NCI-H774 (cell line): Measurements from ENCODE around the gene MAN2A2.
"Not testable (repeated sequence)": the region's sequence is repeated elsewhere in the genome, so short reads cannot be mapped to it uniquely, and the experiment has no call there.

Source experiments
- DNase-seq: peaks from one replicate; lab custom pipeline; 2025; lab: John Stamatoyannopoulos, UW

Gene MAN2A2

DNA sequence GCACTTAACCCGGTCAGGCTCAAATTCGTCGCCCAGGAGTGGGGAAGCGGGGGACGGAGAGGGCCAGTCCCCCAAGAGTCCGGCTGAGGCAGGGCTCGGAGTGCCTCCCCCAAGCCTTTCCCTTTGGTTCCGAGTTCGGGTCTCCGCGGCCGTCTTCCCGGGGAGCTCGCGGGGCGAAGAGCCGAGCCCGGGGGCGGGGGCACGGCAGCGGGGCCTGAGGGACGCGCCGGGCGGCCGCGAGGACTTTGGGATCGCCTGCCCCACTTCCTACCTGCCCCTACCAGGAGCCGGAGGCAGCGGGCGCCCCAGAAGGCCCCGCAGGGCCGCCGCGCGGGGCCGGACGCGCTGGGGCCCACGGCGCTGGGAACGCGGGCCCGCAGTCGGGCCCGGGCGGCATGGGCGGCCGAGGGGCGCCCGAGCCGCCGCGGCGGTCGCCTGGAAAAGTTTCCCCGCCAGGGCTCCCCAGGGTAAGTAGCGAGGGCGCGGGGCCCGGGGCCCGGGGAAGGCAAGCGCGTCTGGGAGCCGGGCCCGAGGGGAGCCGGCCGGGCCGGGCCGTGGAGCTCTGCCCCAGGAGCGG is 31.9 kb upstream of the MAN2A2 start:
- DNase-seq: no peak

DNA sequence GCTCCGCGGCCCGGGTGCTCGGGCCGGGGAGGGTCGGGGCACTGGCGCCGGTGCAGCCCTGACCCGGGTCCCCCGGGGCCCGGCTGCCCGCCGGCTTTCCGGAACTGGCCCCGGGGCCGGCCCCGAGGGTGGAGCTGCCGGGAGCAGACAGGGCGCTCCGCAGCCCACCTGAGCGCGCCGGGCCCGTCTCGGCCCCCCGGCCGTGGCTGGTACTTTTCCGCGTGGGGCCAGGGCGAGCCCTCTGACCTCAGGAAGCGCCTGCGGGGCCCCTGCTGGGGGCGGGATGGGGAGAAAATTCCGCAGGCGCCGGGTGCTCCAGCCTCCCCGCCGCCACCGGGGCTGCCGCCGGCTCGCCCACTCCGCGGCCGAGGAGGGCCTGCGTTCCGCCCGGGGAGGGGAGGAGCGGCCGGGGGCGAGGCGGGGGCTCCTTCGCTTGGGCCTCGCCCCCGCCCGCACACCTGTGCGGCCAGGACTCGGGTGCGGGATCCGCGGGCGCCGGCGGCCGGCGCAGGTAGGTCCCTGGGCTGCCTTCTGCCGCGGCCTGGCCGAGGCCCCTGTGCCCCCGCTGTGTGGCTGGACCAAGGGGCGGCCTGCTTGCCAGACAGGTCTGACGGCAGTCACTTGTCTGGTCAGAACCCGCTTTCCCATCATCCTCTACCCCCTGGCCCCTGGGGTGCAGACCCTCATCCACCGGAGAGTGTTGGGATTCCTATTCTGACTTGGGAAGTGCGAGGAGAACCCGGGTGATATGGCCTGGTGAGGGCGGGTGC is 31.2 kb upstream of the MAN2A2 start:
- DNase-seq: no peak

DNA sequence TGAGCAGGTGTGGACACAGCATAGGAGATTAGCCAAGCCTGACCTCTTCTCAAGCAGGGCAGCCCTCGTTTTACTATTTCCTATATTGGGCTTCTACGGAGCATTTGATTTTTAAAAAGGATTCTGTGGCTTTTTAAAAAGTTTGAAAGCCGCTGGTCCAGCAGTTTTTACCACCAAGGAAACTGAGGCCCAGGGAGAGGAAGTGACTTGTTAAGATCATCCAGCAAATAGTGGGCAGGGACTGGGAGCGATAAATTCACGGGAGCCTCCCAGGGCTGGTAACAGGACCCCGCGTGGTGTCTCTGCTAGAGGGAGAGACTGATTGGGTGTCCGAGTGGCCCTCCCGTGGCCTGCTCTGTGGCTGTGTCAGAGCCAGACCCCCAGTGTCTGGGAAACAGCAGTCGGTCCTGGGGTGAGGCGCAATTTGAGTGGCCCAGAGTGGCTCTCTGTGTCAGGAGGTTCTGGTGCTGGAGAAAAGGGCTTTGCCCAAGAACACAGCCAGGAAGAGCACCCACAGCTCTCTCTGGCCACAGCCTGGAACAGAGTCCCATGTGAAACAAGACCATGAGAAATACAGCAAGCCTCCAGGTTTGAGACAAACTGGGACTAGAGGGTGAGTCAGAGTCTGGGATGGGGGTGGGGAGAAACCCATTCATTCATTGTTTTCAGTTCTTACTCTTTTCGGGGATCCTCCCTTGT is 30.5 kb upstream of the MAN2A2 start:
- DNase-seq: no peak

DNA sequence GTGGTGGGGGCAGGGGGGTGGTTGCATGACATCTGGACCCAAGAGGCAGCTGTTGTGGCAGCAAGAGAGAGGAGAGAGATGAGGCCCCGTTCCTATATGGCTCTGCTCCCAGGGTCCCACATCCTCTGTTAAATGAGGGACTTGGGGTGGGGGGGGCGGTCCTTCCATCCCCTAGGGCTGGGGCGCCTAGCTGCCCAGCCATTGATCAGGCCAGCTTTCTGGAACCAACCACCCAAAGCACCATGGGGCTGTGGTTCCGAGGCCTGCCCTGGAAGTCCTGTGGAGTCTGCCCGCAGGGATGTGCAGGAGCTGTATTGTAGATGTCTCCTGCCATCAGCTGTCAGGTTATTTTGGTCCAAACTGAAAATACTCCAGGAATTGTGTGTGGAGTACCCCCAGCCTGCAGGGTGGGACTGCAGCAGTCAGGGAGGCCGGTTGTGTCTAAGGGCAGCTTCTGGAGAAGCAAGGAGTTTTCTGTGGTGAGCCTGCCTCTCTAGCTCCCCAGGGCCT is 29.6 kb upstream of the MAN2A2 start:
- DNase-seq: no peak

DNA sequence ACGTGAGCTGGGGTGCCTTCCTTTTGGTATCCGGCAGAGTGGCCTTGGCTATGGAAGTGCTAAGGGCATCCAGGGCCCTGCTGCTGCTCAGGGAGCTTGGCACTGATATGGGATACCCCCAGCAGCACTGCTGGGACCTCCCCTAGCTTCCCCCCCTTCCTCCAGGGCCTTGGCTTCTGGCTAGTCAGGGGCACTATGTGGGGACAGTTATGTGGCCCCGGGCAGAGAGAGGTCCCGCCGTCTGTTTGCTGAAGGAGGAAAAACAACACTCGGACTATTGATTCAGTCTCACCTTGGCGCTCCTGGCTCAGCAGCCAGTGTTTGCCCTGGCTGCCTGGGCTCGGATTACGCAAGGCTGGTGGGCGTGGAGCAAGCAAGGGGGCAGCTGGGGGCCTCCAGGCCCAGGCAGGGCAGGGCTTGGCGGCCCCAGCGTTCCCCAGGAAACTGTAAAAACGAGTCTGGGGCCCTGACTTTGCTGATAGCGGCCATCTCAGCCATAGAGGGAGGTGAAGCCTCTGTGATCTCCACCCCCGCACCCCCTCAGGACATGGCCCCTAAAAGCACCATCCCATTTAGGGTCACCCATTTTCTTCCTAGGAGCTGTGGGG is 29.0 kb upstream of the MAN2A2 start:
- DNase-seq: peak; percentile 37

DNA sequence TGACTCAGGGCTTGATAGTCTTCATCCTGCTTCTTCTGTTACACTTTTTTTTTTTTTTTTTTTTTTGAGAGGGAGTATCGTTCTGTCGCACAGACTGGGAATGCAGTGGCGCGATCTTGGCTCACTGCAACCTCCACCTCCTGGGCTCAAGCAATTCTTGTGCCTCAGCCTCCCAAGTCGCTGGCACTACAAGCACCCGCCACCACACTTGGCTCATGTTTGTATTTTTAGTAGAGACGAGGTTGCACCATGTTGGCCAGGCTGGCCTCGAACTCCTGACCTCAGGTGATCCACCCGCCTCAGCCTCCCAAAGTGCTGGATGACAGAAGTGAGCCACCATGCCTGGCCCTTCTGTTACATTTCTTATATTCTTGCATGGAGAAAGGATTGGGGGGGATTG is 28.1 kb upstream of the MAN2A2 start:
- DNase-seq: not testable (repeated sequence)

DNA sequence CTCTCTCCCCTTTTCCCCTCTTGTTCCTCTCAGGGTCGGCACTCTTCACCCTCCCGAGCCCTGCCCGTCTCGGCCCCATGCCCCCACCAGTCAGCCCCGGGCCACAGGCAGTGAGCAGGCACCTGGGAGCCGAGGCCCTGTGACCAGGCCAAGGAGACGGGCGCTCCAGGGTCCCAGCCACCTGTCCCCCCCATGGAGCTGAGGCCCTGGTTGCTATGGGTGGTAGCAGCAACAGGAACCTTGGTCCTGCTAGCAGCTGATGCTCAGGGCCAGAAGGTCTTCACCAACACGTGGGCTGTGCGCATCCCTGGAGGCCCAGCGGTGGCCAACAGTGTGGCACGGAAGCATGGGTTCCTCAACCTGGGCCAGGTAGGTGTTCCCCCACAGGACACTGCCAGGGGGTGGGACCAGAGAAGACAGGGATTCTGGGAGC is 27.5 kb upstream of the MAN2A2 start:
- no peak for DNase-seq

DNA sequence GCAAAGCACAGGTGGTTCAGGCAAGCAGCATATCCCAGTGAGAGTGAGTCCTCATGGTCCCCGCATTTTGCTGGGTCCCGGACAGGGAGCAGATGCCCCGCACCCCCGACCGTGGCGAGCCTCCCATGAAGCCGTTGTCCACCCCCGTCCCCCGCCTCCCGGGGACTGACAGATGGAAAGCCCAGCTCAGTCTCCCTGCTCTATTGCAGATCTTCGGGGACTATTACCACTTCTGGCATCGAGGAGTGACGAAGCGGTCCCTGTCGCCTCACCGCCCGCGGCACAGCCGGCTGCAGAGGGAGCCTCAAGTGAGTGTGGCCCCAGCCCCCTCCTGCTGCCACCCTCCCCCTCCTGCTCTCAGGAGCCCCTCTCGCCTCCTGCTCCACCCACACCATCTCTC is 27.1 kb upstream of the MAN2A2 start:
- no peak for DNase-seq

DNA sequence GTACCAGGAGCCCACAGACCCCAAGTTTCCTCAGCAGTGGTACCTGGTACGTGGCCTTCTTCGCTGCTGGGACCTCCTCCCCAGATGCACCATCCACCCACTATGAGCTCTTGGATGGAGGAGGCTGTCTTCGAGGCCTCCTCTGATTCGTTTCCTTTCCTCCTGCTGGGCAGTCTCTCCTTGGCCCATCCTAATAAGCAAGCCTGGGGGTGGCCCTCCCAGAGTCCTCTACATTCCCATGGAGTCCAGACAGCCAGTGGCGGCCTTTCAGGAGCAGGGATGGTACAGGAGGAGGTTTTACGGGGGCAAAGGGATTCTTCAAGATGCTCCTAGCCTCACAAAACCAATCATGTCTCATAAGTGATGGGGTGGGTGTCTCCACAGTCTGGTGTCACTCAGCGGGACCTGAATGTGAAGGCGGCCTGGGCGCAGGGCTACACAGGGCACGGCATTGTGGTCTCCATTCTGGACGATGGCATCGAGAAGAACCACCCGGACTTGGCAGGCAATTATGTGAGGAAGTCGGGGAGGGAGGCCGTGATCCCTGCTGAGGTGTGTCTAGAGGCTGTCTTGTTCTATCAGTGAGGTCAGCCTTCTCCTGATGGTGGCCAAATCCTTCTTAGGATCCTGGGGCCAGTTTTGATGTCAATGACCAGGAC is 26.5 kb upstream of the MAN2A2 start:
- DNase-seq: no peak

DNA sequence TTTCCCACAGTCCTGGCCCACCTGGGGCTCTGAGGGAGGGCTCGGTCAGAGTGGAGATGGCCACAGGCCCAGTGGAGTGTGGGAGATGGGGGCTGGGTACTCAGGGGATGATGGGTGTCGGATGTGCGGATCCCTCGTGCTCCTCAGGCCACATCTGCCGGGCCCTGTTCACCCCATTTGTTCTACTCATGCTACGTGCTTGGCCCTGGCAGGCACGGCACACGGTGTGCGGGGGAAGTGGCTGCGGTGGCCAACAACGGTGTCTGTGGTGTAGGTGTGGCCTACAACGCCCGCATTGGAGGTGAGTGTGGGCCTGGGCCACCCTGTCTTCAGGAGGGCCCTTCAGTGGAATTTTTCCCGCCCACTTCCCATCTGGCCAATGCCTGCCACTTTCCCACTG is 25.8 kb upstream of the MAN2A2 start:
- DNase-seq: no peak

DNA sequence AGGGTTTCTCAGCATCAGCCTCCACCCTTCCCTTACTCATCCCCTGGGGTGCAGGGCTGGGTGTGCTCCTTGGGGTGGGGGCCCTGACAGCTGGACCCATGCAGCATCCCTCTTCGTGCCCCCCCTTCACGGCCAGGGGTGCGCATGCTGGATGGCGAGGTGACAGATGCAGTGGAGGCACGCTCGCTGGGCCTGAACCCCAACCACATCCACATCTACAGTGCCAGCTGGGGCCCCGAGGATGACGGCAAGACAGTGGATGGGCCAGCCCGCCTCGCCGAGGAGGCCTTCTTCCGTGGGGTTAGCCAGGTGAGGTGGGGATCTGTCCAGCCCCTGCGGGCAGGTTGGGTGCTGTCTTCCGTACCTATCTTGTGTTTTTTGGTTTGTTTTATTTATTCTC is 25.1 kb upstream of the MAN2A2 start:
- DNase-seq: no peak

DNA sequence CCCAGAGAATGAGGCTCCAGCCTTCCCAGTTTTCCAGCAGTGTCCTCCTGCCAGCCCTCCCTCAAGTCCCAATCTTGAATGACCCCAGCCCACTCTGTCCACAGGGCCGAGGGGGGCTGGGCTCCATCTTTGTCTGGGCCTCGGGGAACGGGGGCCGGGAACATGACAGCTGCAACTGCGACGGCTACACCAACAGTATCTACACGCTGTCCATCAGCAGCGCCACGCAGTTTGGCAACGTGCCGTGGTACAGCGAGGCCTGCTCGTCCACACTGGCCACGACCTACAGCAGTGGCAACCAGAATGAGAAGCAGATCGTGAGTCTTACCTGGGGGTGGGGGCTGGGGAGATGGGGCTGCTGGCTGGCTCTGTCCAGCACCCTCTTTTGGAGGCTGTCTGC is 24.4 kb upstream of the MAN2A2 start:
- DNase-seq: no peak

DNA sequence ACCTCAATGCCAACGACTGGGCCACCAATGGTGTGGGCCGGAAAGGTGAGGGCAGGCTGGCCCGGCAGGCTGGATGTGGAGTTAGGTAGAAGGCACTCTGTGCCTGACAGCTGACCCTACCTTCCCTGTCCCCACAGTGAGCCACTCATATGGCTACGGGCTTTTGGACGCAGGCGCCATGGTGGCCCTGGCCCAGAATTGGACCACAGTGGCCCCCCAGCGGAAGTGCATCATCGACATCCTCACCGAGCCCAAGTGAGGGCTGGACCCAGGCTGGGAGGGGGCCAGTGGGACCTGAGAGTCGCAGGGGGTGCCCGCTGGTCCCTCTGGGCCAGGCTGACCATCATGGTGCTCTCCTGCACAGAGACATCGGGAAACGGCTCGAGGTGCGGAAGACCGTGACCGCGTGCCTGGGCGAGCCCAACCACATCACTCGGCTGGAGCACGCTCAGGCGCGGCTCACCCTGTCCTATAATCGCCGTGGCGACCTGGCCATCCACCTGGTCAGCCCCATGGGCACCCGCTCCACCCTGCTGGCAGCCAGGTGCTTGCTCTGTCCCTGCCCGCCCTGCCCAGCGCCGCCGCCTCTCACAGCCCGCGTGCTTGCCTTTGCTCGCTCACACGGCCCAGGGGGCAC is 23.3 kb upstream of the MAN2A2 start:
- DNase-seq: no peak

DNA sequence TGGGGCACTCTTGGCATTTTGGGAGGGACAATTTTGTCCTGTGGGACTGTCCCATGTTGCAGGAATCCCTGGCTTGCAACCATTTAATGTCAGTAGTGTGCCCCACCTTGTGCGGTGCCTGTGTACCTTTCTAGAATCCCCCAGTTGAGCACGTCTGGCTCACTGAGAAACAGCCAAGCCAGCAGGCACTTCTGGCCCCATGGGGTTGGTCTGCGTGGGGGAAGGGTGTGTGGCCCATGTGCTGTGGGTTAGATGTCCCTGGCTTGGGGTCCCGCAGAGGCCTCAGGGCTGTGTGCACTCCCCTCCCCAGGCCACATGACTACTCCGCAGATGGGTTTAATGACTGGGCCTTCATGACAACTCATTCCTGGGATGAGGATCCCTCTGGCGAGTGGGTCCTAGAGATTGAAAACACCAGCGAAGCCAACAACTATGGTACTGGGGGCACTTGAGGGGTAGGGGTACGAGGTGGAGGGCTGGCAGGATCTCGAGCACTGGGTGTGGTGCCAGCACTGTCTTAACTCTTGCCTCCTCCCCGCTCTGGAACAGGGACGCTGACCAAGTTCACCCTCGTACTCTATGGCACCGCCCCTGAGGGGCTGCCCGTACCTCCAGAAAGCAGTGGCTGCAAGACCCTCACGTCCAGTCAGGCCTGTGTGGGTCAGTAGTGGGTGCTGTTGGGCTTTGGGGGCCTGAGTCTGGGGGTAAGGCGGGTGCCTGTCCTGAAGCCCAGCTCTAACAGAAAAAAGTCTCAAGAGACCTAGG is 22.5 kb upstream of the MAN2A2 start:
- DNase-seq: no peak

DNA sequence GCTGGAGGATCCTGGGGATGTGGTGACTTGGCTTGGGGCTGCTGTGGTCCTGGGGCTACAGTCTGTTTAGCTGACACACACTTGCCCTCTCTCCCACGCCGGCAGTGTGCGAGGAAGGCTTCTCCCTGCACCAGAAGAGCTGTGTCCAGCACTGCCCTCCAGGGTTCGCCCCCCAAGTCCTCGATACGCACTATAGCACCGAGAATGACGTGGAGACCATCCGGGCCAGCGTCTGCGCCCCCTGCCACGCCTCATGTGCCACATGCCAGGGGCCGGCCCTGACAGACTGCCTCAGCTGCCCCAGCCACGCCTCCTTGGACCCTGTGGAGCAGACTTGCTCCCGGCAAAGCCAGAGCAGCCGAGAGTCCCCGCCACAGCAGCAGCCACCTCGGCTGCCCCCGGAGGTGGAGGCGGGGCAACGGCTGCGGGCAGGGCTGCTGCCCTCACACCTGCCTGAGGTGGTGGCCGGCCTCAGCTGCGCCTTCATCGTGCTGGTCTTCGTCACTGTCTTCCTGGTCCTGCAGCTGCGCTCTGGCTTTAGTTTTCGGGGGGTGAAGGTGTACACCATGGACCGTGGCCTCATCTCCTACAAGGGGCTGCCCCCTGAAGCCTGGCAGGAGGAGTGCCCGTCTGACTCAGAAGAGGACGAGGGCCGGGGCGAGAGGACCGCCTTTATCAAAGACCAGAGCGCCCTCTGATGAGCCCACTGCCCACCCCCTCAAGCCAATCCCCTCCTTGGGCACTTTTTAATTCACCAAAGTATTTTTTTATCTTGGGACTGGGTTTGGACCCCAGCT is 21.7 kb upstream of the MAN2A2 start:
- DNase-seq: no peak

DNA sequence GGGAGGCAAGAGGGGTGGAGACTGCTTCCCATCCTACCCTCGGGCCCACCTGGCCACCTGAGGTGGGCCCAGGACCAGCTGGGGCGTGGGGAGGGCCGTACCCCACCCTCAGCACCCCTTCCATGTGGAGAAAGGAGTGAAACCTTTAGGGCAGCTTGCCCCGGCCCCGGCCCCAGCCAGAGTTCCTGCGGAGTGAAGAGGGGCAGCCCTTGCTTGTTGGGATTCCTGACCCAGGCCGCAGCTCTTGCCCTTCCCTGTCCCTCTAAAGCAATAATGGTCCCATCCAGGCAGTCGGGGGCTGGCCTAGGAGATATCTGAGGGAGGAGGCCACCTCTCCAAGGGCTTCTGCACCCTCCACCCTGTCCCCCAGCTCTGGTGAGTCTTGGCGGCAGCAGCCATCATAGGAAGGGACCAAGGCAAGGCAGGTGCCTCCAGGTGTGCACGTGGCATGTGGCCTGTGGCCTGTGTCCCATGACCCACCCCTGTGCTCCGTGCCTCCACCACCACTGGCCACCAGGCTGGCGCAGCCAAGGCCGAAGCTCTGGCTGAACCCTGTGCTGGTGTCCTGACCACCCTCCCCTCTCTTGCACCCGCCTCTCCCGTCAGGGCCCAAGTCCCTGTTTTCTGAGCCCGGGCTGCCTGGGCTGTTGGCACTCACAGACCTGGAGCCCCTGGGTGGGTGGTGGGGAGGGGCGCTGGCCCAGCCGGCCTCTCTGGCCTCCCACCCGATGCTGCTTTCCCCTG is 21.0 kb upstream of the MAN2A2 start:
- no peak for DNase-seq

DNA sequence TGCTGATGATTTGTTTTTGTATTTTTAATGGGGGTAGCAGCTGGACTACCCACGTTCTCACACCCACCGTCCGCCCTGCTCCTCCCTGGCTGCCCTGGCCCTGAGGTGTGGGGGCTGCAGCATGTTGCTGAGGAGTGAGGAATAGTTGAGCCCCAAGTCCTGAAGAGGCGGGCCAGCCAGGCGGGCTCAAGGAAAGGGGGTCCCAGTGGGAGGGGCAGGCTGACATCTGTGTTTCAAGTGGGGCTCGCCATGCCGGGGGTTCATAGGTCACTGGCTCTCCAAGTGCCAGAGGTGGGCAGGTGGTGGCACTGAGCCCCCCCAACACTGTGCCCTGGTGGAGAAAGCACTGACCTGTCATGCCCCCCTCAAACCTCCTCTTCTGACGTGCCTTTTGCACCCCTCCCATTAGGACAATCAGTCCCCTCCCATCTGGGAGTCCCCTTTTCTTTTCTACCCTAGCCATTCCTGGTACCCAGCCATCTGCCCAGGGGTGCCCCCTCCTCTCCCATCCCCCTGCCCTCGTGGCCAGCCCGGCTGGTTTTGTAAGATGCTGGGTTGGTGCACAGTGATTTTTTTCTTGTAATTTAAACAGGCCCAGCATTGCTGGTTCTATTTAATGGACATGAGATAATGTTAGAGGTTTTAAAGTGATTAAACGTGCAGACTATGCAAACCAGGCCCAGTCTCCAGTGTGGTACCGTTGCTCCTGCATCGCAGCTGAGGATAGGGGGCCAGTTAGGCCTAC is 20.1 kb upstream of the MAN2A2 start:
- no peak for DNase-seq

DNA sequence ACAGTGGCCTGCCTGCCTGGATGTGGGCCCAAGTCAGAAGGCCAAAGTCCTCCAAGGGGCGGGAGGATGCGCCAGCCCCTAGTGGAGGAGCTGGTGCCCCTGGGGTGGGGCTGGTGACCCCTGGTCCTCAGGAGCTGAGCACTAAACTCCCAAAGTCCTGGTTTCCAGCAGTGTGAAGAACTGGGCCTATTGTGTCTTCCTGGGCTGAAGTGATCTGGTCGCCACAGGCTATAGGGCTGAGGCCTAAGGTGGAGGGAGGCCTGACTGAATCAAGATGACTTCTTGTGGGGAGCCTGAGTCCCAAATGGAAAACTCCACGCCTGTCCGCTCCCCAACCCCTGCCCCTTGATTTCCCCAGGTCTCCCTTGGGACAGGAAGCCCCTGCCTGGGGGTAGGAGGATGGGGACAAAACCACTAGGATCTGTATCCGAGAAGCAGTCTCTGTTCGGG is 19.6 kb upstream of the MAN2A2 start:
- DNase-seq: no peak
